GF-D8 (cell line): ENCODE results near the gene SMCO4.
"Not testable (repeated sequence)": the region's sequence is repeated elsewhere in the genome, so short reads cannot be mapped to it uniquely, and the experiment has no call there.

Experiments
- DNase-seq: peaks from one replicate; lab custom pipeline; 2025; lab: John Stamatoyannopoulos, UW

The SMCO4 gene

GRCh38 chr11:93543292-93543977 lies at the start of gene SMCO4:
Gene SMCO4, minus strand, starts transcription at chr11:93543391. Its CDS starts 64,202 bp downstream, at chr11:93479189.
- no peak for DNase-seq

GRCh38 chr11:93591247-93591898 lies 48.2 kb upstream of the SMCO4 start:
- DNase-seq: no peak

GRCh38 chr11:93589347-93589746 lies 46.2 kb upstream of the SMCO4 start:
- DNase-seq: no peak

GRCh38 chr11:93587858-93588581 lies 44.8 kb upstream of the SMCO4 start:
- DNase-seq: no peak

GRCh38 chr11:93587425-93587824 lies 44.2 kb upstream of the SMCO4 start:
- not testable (repeated sequence) for DNase-seq

GRCh38 chr11:93585758-93586157 lies 42.6 kb upstream of the SMCO4 start:
- no peak for DNase-seq

GRCh38 chr11:93583490-93583889 lies 40.3 kb upstream of the SMCO4 start:
- no peak for DNase-seq

- DNase-seq: no peak
Measured at GRCh38 chr11:93579187-93579751, 36.1 kb upstream of the SMCO4 start.

GRCh38 chr11:93577286-93577685 lies 34.1 kb upstream of the SMCO4 start:
- no peak for DNase-seq

GRCh38 chr11:93576870-93577269 lies 33.7 kb upstream of the SMCO4 start:
- DNase-seq: not testable (repeated sequence)

GRCh38 chr11:93574638-93575220 lies 31.5 kb upstream of the SMCO4 start:
- no peak for DNase-seq

- no peak for DNase-seq
Measured at GRCh38 chr11:93573184-93573583, 30.0 kb upstream of the SMCO4 start.

- no peak for DNase-seq
Measured at GRCh38 chr11:93572621-93573020, 29.4 kb upstream of the SMCO4 start.

GRCh38 chr11:93572171-93572570 lies 29.0 kb upstream of the SMCO4 start:
- DNase-seq: no peak

GRCh38 chr11:93571612-93572011 lies 28.4 kb upstream of the SMCO4 start:
- no peak for DNase-seq

- DNase-seq: no peak
Measured at GRCh38 chr11:93570759-93571413, 27.7 kb upstream of the SMCO4 start.

GRCh38 chr11:93569496-93569895 lies 26.3 kb upstream of the SMCO4 start:
- DNase-seq: no peak

- no peak for DNase-seq
Measured at GRCh38 chr11:93568726-93569125, 25.5 kb upstream of the SMCO4 start.

GRCh38 chr11:93567401-93567895 lies 24.3 kb upstream of the SMCO4 start:
- no peak for DNase-seq

- no peak for DNase-seq
Measured at GRCh38 chr11:93564895-93565294, 21.7 kb upstream of the SMCO4 start.

GRCh38 chr11:93563857-93564256 lies 20.7 kb upstream of the SMCO4 start:
- no peak for DNase-seq
